Measurements from ENCODE around the gene NR2C2.

The NR2C2 gene

DNA sequence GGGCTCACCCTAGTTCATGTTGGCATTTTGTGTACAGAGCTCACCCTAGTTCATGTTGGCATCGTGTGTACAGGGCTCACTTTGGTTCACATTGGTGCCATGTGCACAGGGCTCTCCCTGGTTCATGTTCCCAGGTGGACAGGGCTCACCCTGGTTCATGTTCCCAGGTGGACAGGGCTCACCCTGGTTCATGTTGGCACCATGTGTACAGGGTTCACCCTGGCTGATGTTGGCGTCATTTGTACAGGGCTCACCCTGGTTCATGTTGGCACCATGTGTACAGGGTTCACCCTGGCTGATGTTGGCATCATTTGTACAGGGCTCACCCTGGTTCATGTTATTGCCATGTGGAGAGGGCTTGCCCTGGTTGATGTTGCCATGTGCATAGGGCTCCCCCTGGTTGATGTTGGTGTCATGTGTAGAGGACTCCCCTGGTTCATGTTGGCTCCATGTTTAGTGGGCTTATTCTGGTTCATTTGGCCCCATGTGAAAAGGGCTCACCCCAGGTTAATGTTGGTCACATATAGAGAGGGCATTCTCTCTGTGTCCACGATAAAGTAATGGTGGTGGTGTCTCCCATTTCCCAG lies 31.7 kb upstream of the NR2C2 start:
- TF ChIP-seq GABPA (IDR thresholded peaks at IDR 0.05; ENCODE audit: low read depth) (no peak), SPI1 (IDR thresholded peaks at IDR 0.05; ENCODE audit: borderline replicate concordance, low read depth) (no peak), POLR2AphosphoS5 (IDR thresholded peaks at IDR 0.05; ENCODE audit: low read depth) (no peak)
- TF ChIP-seq, protein P1, sequence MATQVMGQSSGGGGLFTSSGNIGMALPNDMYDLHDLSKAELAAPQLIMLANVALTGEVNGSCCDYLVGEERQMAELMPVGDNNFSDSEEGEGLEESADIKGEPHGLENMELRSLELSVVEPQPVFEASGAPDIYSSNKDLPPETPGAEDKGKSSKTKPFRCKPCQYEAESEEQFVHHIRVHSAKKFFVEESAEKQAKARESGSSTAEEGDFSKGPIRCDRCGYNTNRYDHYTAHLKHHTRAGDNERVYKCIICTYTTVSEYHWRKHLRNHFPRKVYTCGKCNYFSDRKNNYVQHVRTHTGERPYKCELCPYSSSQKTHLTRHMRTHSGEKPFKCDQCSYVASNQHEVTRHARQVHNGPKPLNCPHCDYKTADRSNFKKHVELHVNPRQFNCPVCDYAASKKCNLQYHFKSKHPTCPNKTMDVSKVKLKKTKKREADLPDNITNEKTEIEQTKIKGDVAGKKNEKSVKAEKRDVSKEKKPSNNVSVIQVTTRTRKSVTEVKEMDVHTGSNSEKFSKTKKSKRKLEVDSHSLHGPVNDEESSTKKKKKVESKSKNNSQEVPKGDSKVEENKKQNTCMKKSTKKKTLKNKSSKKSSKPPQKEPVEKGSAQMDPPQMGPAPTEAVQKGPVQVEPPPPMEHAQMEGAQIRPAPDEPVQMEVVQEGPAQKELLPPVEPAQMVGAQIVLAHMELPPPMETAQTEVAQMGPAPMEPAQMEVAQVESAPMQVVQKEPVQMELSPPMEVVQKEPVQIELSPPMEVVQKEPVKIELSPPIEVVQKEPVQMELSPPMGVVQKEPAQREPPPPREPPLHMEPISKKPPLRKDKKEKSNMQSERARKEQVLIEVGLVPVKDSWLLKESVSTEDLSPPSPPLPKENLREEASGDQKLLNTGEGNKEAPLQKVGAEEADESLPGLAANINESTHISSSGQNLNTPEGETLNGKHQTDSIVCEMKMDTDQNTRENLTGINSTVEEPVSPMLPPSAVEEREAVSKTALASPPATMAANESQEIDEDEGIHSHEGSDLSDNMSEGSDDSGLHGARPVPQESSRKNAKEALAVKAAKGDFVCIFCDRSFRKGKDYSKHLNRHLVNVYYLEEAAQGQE (IDR thresholded peaks at IDR 0.05; ENCODE audit: insufficient replicate concordance, low read depth): no peak
- TF ChIP-seq, protein P2, sequence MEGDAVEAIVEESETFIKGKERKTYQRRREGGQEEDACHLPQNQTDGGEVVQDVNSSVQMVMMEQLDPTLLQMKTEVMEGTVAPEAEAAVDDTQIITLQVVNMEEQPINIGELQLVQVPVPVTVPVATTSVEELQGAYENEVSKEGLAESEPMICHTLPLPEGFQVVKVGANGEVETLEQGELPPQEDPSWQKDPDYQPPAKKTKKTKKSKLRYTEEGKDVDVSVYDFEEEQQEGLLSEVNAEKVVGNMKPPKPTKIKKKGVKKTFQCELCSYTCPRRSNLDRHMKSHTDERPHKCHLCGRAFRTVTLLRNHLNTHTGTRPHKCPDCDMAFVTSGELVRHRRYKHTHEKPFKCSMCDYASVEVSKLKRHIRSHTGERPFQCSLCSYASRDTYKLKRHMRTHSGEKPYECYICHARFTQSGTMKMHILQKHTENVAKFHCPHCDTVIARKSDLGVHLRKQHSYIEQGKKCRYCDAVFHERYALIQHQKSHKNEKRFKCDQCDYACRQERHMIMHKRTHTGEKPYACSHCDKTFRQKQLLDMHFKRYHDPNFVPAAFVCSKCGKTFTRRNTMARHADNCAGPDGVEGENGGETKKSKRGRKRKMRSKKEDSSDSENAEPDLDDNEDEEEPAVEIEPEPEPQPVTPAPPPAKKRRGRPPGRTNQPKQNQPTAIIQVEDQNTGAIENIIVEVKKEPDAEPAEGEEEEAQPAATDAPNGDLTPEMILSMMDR (IDR thresholded peaks at IDR 0.05; ENCODE audit: insufficient read depth, low read length): no peak
- no peak overlapping the region for H3K4me3 ChIP-seq (replicated peaks; ENCODE audit: insufficient read depth, low read length)
- no peaks in the 10 kb centered on the region for H3K27me3 ChIP-seq (ENCODE audit: insufficient read depth, poor library complexity, severe bottlenecking)
- DNase-seq (ENCODE audit: low read depth in 1 of 2, low spot score in 1 of 2): no peak
- no peak overlapping the region for H3K27ac ChIP-seq (replicated peaks)

DNA sequence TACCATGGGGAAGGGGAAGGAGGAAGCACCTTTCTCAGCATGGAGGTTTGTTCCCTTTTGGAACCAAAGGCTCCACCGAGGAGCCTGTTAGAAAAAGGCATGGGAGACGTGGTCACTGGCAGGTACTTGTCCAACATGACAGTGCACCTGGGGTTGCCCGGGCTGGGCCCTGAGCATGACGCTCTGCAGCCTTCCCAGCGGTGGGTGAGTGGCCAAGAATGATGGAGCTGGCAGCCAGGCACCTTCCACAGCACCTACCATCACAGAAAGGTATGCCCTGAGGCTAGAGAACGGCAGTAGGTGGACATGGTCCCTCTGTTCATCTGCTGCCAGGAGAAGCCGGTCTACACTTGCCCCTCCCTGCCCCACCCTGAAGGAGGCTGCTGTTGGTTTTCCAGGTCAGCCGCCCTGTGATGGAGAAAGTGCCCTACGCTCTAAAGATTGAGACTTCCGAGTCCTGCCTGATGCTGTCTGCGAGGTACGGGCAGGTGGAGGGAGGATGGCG lies 29.0 kb upstream of the NR2C2 start:
- H3K27me3 ChIP-seq (ENCODE audit: insufficient read depth, poor library complexity, severe bottlenecking): peaks cover 2% of the 10 kb centered on the region
- TF ChIP-seq GABPA (IDR thresholded peaks at IDR 0.05; ENCODE audit: low read depth) (no peak), POLR2AphosphoS5 (IDR thresholded peaks at IDR 0.05; ENCODE audit: low read depth) (no peak), SPI1 (IDR thresholded peaks at IDR 0.05; ENCODE audit: borderline replicate concordance, low read depth) (no peak)
- TF ChIP-seq, protein P1 (IDR thresholded peaks at IDR 0.05; ENCODE audit: insufficient replicate concordance, low read depth): no peak
- TF ChIP-seq, protein P2 (IDR thresholded peaks at IDR 0.05; ENCODE audit: insufficient read depth, low read length): no peak
- no peak for DNase-seq (ENCODE audit: low read depth in 1 of 2, low spot score in 1 of 2)
- H3K27ac ChIP-seq (replicated peaks): no peak overlapping the region
- no peak overlapping the region for H3K4me3 ChIP-seq (replicated peaks; ENCODE audit: insufficient read depth, low read length)

DNA sequence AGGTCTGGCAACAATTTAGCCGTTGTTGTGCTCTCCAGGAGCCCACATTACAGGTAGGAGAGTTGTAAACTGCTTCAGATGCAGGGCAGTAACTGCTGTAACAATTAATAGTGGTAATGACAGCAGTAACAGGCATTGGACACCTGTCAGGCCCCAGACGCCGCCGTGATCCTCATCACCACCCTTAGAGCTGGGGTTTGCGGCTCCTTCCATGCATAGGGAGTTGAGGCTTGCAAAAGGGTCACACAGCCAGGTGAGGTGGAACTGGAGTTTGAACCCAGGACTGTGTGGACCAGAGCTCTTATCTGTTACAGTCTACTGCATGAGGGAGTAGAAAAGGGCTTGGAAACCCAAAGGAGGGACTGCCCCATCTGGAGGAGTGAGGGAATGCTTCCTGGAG lies 26.8 kb upstream of the NR2C2 start:
- H3K27me3 ChIP-seq (ENCODE audit: insufficient read depth, poor library complexity, severe bottlenecking): peaks cover 2% of the 10 kb centered on the region
- no peak for DNase-seq (ENCODE audit: low read depth in 1 of 2, low spot score in 1 of 2)
- no peak overlapping the region for H3K27ac ChIP-seq (replicated peaks)
- no peak for TF ChIP-seq SPI1 (IDR thresholded peaks at IDR 0.05; ENCODE audit: borderline replicate concordance, low read depth)
- TF ChIP-seq POLR2AphosphoS5 (IDR thresholded peaks at IDR 0.05; ENCODE audit: low read depth): no peak
- TF ChIP-seq, protein P1 (IDR thresholded peaks at IDR 0.05; ENCODE audit: insufficient replicate concordance, low read depth): no peak
- TF ChIP-seq, protein P2 (IDR thresholded peaks at IDR 0.05; ENCODE audit: insufficient read depth, low read length): no peak
- no peak for TF ChIP-seq GABPA (IDR thresholded peaks at IDR 0.05; ENCODE audit: low read depth)
- H3K4me3 ChIP-seq (replicated peaks; ENCODE audit: insufficient read depth, low read length): no peak overlapping the region
